ENCODE measurements around the gene PNPLA6. TPM values are rescaled to one million over a fixed set of nuclear protein-coding genes. Genes with fewer than 3 reads are reported as not detected.

Gene PNPLA6
- polyA plus RNA-seq, 1 of the 3 experiments (the other 2 are of a cell fraction) = 90.5 TPM

- H3K79me2 ChIP-seq (ENCODE audit: insufficient read depth) = no peaks in the 10 kb centered on the region
- H3K4me2 ChIP-seq = no peak overlapping the region
- ChIA-PET CTCF (interaction anchor here (1.5 to 1.9 kb wide), 2 partner anchors 26 to 139 kb away, joined by 4 to 5 read pairs; partner anchors contain the start of gene TRAPPC5), POLR2A (no interaction called here)
- H3K27me3 ChIP-seq (ENCODE audit: insufficient read depth) = no peaks in the 10 kb centered on the region
- H3F3A ChIP-seq (replicated peaks; ENCODE audit: insufficient read depth) = no peaks in the 10 kb centered on the region
- DNase-seq = no peak
- no peaks in the 10 kb centered on the region for H3K9me2 ChIP-seq
- no peaks in the 10 kb centered on the region for H3K4me1 ChIP-seq (ENCODE audit: control insufficient read depth in 1 of 2, insufficient read depth in 2 of 2, low read depth in 1 of 2, low read length in 1 of 2)
- TF ChIP-seq USF1 (IDR thresholded peaks at IDR 0.05; ENCODE audit: borderline replicate concordance, low read depth) = no peak
- TF ChIP-seq, protein P1, sequence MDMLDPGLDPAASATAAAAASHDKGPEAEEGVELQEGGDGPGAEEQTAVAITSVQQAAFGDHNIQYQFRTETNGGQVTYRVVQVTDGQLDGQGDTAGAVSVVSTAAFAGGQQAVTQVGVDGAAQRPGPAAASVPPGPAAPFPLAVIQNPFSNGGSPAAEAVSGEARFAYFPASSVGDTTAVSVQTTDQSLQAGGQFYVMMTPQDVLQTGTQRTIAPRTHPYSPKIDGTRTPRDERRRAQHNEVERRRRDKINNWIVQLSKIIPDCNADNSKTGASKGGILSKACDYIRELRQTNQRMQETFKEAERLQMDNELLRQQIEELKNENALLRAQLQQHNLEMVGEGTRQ (IDR thresholded peaks at IDR 0.05; ENCODE audit: borderline replicate concordance, low read depth, low read length) = no peak
- no peak for TF ChIP-seq POLR2AphosphoS5 (IDR thresholded peaks at IDR 0.05; ENCODE audit: low read depth, low read length)
- TF ChIP-seq RFX5 (IDR thresholded peaks at IDR 0.05; ENCODE audit: low read length) = no peak
- no peak for TF ChIP-seq NRF1 (IDR thresholded peaks at IDR 0.05; ENCODE audit: low read depth, low read length)
- TF ChIP-seq RAD21 (IDR thresholded peaks at IDR 0.05; ENCODE audit: low read length) = no peak
- no peak for TF ChIP-seq TAF1 (IDR thresholded peaks at IDR 0.05; ENCODE audit: borderline replicate concordance, low read depth, low read length)
- TF ChIP-seq YY1 (IDR thresholded peaks at IDR 0.05; ENCODE audit: low read depth) = no peak
- TF ChIP-seq TCF12 (IDR thresholded peaks at IDR 0.05) = no peak
- TF ChIP-seq PBX3 (IDR thresholded peaks at IDR 0.05) = no peak
- no peak for TF ChIP-seq GABPA (IDR thresholded peaks at IDR 0.05; ENCODE audit: low read depth)
- no peak for TF ChIP-seq MAX (IDR thresholded peaks at IDR 0.05; ENCODE audit: low read depth)
- TF ChIP-seq SIN3A (IDR thresholded peaks at IDR 0.05; ENCODE audit: borderline replicate concordance, low read depth, low read length) = no peak
- TF ChIP-seq, protein P2, sequence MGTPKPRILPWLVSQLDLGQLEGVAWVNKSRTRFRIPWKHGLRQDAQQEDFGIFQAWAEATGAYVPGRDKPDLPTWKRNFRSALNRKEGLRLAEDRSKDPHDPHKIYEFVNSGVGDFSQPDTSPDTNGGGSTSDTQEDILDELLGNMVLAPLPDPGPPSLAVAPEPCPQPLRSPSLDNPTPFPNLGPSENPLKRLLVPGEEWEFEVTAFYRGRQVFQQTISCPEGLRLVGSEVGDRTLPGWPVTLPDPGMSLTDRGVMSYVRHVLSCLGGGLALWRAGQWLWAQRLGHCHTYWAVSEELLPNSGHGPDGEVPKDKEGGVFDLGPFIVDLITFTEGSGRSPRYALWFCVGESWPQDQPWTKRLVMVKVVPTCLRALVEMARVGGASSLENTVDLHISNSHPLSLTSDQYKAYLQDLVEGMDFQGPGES (IDR thresholded peaks at IDR 0.05; ENCODE audit: low read depth, low read length) = no peak
- TF ChIP-seq RXRA (IDR thresholded peaks at IDR 0.05; ENCODE audit: borderline replicate concordance, low read depth) = no peak
- H3K9ac ChIP-seq = no peak overlapping the region
- no peak overlapping the region for H3K27ac ChIP-seq (ENCODE audit: low read depth in 2 of 2, low read length in 1 of 2)
- no peaks in the 10 kb centered on the region for H4K20me1 ChIP-seq (ENCODE audit: insufficient read depth)
- 93% methylated on average over 11 of the region's 11 CpGs for WGBS (ENCODE audit: low lambda C conversion rate)
- no peak overlapping the region for H3K4me3 ChIP-seq (ENCODE audit: low read depth in 2 of 2, low read length in 1 of 2)
- H2AFZ ChIP-seq (ENCODE audit: low read depth) = no peak overlapping the region
- peaks cover 21 to 38% of the 10 kb centered on the region in 2 experiments for H3K36me3 ChIP-seq (replicated peaks in 1 of 2; ENCODE audit: control insufficient read depth in 1 of 2, insufficient read depth in 2 of 2, low read length in 1 of 2)
- no peaks in the 10 kb centered on the region for H3K9me3 ChIP-seq
Observed at GRCh38 chr19:7541828-7542443, 6.4 kb downstream of the PNPLA6 start.
